DOHH2 (cell line): ENCODE data around the gene FUT2.

Experiments used
- CTCF ChIP-seq: fragments of 200-600 bp; sonication (generic); IDR thresholded peaks from one replicate; pipeline ENCODE4 v1.5.1; 2014; ENCODE audit warnings: antibody characterized with exemption, mild to moderate bottlenecking, low read depth, low read length; ENCODE audit not compliant: poor library complexity, severe bottlenecking
- EZH2phosphoT487 ChIP-seq: fragments of 200-600 bp; sonication (generic); IDR thresholded peaks from 2 replicates; pipeline ENCODE4 v1.6.1; 2017; ENCODE audit warnings: borderline replicate concordance, mild to moderate bottlenecking, antibody characterized with exemption, low read length, moderate library complexity, mixed read lengths

GRCh38 chr19:48713041-48713863 is 17.5 kb downstream of the FUT2 start:
- TF ChIP-seq CTCF (no peak), EZH2phosphoT487 (no peak)
